GM20431 (cell line): ENCODE results near the gene CSKMT.

ENCODE experiments used
- in situ Hi-C: fragments of 300-500 bp; cut with MseI, MboI; formaldehyde crosslinking; loops from one replicate; pipeline ENCODE4 v1.15.0; 2020; ENCODE audit warnings: low sequenced_read_pairs; ENCODE audit not compliant: unreplicated experiment

The CSKMT gene

GRCh38 chr11:62712861-62713260 is 47.7 kb downstream of the CSKMT start:
- in situ Hi-C loops: no loop called here

- in situ Hi-C loops: no loop called here
These were observed 48.2 kb downstream of the CSKMT start for GRCh38 chr11:62713343-62713742.

GRCh38 chr11:62715150-62716130 is 50.3 kb downstream of the CSKMT start:
- in situ Hi-C loops: no loop called here

- in situ Hi-C loops: no loop called here
These were observed 51.1 kb downstream of the CSKMT start for GRCh38 chr11:62716206-62716605.

GRCh38 chr11:62716816-62717215 is 51.7 kb downstream of the CSKMT start:
- in situ Hi-C loops: no loop called here
